Epithelial cell of prostate (primary cell): Measurements from ENCODE around the gene ZNF664.

ENCODE experiments used
- DNase-seq: peaks from one replicate; pipeline ENCODE4 v3.0.0-alpha.2; 2011; ENCODE audit warnings: low read depth, low spot score
- H3K27ac ChIP-seq: fragments of 450-650 bp; 2 replicates; pipeline ENCODE4 v1.5.1; 2017; ENCODE audit warnings: mild to moderate bottlenecking

ZNF664 gene

DNA sequence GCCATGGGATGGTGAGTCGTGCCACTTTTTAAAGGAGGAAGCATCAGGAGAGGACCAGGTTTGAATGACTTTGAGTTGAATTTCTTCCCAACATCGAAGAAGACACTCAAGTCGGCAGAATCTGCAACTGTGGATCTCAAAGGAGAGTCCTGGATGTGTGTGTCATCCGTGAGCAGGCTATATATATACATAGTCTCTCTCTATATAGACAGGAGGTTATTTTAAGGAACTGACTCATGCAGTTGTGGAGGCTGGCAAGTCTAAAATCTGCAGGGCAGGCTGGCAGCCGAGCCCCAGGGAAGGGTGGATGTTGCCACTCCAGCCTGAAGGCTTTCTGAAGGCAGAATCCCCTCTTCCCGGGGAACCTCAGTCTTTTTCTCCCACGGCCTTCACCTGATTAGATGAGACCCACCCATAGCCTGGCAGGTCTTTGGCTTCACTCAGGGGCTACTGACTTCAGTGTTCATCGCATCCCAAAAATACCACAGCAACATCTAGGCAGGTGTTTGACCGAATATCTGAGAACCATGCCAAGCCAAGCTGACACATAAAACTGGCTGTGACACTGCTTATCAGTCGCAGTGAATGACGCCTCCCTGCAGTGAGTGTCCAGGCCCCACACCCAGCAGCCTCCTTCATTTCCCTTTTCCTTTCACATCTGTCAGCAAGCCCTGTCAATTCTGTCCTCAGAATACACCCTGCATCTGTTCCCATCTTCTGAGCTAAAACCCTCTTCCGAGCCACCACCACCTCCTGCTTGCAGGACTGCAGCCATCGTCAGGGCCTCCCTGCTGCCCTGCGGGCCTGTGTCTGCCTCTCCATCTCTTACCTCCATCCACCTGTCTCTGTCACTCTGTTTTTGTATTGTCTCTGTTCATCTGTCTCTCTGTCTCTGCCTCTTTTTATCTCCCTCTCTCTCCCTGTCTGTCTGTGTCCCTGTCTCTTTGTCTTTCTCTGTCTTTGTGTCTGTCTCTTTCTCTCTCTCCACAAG lies 54.0 kb downstream of the ZNF664 start:
- no peak overlapping the region for H3K27ac ChIP-seq
- no peak for DNase-seq

DNA sequence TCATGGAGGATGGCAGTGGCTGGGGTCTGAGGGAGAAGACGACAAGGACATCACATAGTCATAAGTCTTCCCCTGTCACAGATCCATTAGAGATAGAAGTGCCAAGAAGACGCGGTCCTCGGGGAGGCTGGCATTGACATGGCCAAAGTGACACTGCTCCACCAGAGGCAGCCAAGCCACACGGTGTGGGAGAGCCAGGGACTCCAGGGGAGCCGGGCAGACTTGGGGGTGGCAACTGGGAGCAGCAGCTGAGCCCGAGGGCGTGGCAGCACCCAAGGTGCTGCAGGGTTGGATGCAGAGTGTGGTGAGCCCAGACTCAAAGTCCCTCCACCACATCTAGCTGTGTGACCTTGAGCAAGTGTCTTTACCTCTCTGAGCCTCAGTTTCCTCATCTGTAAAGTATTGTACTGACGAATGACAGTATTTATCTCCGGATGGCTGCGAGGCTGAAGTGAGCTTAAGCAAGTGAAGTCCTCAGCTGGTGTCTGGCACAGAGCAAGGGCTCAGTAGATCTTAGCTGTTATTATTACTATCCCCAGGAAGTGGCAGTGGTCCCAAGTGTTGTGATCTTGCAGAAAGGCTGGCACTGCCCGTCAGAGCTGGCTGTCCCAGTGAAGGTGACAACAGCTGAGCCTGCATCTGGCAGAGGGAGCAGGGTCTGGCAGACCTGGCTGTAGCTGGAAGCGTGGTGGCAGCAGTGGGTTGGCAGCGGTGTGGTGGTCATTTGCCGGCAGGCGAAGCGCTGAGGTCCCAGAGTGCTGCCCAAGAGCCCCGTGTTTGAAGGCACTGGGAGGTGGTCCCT lies 54.9 kb downstream of the ZNF664 start:
- no peak for DNase-seq
- H3K27ac ChIP-seq, result no peak overlapping the region

DNA sequence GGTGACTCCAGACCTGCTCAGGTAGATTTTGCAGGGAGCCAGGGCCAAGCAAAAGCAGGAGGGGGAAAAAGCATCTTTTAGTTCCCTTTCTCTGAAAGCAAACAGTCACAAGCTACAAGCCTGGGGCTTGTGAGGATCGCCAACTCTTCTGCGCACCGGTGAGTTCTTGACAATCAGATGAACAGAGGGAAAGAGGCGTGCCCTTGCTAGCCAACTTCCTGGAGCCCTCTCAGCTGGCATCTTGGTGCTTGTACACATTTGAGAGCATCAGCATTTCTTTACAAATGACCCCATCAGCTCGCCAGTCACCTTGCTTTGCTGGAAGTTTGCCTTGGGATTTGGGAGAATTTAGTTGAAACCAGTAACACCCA lies 55.5 kb downstream of the ZNF664 start:
- H3K27ac ChIP-seq, result no peak overlapping the region
- no peak for DNase-seq

DNA sequence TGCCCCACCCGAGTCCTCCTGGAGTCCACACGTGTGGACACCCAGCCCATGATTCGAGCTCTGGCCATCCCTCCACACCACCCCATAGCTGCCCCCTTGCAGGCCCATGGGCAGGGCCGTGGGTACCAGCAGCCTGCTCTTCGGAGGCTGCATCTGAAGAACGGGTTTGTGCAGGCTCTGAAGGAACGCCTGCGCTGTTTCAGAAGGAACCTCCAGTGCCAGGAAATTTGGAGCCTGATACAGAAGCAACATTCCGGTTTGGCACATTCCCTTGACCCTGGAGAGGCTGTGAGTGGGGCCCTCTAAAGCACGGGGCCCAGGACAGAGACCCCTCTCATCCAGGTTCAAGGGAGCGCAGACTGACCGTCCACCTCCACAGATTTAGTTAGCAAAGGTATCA lies 57.0 kb downstream of the ZNF664 start:
- no peak overlapping the region for H3K27ac ChIP-seq
- DNase-seq, result no peak

DNA sequence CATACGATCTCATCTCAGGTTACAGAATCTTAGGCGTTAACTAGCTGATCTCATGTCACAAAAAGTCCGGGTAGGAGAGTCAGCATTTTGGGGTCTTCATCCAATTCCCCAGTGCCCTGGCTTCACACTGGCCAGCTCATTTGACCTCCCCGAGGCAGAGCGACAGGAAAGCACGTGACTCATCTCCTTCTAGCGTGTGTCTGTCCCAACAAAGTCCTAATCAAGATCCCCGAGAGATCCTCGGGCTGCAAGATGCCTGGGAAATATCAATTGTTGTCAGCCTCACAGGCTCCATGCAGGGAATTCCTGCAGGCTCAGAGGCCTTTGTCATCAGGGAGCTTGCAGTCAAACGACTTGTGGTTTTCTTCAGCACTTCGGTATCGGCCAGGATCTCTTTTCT lies 57.5 kb downstream of the ZNF664 start:
- no peak overlapping the region for H3K27ac ChIP-seq
- no peak for DNase-seq

DNA sequence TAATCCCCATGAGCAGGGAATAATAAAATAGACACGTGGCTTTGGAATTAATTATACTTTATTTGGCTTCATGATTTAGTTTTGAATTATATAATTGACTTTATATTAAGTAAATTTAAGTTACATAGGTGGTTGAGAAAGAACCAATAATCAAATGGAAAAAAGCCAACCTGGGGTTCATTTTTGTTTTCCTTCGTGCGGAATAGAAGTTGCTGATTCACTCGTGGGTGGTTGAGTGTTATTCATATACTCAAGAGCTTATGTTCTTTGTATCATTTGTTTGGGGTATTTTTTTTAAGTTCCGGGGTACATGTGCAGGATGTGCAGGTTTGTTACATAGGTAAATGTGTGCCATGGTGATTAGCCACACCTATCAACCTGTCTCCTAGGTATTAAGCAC lies 58.0 kb downstream of the ZNF664 start:
- H3K27ac ChIP-seq, result no peak overlapping the region
- DNase-seq, result no peak

DNA sequence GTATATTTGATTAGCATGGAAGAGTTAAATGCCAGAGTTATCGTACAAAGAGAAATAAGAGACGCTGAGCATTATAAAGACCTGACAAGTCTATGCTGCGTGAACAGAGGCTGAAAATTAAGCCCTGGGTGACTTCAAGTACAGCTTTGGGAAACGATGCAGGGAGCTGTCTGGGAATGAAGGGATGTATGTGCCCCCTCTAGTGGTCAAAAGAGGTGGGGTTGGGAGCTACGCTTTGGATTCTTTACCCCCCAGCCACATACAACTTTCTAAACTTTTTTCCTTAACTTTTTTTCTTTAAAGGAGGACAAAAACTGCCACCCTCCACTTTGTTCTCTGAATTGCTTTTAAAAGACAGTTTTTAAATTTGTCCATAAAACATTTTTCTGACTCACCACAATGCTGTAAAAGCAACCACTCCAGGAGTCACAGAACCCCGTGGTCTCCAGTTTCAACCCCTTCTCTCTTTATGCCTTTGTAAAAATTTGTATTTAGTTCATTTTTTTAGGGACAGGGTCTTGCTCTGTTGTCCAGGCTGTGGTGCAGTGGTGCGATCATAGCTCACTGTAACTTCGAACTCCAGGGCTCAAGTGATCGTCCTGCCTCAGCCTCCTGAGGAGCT lies 59.4 kb downstream of the ZNF664 start:
- DNase-seq, result no peak
- no peak overlapping the region for H3K27ac ChIP-seq

DNA sequence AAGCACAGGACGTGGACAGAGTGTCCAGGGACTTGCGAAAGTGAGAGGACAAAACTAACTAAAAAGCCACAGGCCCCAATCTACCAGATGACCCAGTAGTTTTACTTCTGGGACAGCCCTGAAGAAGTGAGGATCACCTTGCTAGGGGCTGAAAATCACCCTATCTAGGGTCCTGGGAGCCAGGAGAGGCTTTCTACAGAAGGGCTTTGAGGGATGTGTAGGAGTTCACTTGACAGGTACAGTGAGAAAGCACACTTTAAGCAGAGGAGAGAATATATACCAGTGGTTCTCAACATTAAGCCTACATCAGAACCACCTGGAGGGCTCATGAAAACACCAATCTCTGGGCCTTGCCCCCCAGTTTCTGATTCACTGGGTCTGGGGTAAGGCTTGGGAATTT lies 60.8 kb downstream of the ZNF664 start:
- no peak overlapping the region for H3K27ac ChIP-seq
- no peak for DNase-seq

DNA sequence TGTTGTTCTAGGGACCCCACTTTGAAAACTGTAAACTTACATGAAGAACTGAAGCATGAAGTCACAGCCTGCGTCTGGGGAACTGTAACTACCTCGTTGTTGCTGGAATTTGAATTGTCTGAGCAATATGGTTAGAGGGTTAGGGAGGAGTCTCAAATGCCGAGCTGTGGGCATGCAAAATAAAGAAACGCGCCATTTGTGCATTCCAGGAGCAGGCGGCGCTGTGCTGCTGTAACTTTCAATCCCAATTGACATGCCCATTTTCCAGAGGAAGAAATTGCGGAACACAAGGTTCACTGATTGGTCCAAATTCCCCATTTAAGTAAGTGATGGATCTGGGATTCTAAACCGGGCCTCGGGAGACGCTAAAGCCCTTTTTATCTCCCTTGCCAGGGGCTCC lies 61.3 kb downstream of the ZNF664 start:
- DNase-seq, result no peak

DNA sequence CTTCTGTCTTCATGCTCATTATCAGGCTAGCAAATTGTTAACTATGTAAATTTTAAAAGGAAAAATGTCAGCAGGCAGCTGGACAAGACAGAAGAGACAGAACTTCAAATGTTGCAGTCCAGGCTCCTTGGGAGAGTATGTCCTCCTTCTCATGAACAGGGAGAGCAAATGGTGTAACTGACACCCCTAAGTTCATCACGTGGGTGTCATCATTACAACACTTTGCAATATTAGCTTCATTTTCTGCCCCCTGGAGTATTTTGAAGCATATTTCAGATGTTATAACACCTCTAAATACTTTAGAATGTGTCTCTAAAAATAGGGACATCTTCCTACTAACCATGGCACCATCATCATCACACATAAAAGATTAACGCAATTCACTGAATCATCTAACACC lies 62.1 kb downstream of the ZNF664 start:
- no peak overlapping the region for H3K27ac ChIP-seq
- DNase-seq, result no peak

More for the DNA sequence above, 61.3 kb downstream of the ZNF664 start:
- no peak overlapping the region for H3K27ac ChIP-seq

DNA sequence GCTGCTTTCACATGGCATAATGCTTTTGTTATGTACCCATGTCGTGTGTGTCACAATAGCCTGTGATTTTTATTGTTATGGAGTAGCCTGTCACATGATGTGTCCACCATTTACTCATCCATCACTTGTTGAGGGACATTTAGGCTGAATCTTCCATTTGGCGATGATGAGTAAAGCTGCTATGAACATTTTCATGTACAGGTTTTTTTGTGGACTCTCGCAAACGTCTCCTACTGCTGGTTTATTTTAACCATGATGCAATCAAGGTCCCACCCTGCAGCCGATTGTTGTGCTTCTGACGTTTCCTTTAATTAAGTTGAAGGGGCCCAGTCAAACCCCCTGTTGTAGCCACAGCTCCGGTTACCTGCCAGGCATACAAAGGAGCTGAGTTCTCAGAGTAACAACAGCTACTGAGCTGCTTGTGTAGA lies 63.2 kb downstream of the ZNF664 start:
- DNase-seq, result no peak
- no peak overlapping the region for H3K27ac ChIP-seq

DNA sequence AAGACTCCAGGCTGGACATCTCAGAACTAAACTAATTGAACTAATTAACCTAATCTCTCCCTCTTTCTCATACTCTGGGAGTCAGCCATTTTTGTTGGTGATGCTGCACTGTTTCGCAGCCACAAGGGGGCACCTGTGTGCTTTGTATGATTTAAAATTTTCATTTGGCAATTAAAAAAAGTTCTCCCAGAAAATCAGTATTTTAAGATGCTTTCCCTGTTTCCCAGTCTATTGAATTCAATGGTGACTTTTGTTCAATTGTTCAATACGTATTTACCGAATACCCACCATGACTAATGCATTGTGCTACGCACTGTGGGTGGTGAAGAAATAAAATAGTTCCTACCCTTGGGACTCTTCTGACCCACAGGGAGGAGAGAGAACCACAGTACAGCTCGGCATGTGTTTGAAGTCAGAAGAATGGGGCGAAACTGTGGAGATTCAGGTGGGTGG lies 63.7 kb downstream of the ZNF664 start:
- DNase-seq, result no peak

DNA sequence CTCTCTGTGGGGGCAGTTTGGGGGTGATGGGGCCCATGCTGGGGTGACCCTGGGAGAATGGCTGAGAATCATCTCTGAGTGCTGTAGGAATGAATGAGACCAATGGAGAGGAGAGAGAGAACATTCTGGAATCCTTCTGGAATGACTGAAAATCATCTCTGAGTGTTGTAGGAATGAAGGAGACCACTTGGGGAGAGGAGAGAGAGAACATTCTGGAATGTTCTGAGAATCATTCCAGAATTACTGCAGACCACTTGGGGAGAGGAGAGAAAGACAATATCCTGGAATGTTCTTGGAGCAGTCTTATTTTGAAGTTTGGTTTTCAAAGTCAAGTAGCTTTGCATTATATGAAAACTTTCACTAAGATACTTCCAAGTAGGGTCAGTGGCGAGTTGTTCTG lies 64.3 kb downstream of the ZNF664 start:
- no peak overlapping the region for H3K27ac ChIP-seq
- DNase-seq, result no peak

More for the DNA sequence above, 63.7 kb downstream of the ZNF664 start:
- no peak overlapping the region for H3K27ac ChIP-seq

DNA sequence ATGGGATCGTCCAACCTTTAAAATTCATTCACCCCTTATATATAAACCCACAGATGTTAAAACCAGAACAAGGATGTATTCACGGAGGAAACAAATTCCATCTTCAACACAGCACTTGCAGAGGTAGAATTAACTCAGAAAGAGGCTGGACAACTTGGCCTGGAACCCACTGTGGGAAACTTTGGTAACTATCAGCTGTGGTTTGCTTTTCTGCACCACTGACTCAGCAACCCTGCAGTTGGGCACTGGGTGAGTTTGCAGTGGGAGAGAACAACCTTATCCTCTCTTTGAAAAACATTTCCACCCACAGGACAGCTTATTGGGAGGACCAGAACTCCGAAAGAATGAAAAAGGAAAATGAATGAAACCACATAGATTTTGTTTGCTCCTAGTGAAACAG lies 66.3 kb downstream of the ZNF664 start:
- DNase-seq, result no peak

DNA sequence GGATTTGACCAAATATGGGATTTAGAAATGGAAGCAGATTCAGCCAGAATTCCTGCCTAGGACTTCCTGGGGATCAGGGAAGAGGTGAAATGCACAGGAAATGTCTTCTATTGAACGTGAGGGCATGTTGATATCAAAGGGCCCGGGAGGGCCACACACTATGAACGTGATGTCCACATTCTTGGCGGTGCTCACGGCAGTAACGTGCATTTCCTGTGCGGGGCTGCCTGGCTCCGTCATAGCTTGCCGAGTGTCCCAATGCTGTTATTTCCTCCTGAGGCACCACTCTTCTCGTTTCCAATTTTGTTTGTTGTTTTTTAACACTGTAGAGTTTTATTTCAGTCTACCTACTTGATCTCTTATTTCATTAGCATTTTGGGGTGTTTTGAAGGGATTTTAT lies 67.3 kb downstream of the ZNF664 start:
- no peak for DNase-seq
- H3K27ac ChIP-seq, result no peak overlapping the region

More for the DNA sequence above, 66.3 kb downstream of the ZNF664 start:
- no peak overlapping the region for H3K27ac ChIP-seq

DNA sequence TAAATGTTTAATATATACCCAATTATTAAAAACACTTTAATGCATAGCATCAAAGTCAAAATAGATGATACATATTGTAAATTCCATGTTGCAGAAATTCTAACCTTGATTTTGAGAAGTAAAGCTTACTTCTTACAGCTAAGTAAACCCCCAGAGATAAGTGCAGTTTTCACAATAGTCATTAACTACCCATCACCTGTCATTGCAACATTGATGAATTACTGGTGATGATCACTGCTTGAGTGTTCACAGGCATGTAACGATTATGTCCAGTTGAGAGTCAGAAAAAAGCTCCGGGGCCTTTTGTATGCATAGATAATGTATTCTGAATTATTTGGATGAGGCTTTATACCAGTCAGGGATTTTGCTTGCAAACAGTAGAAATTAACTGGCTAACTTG lies 67.7 kb downstream of the ZNF664 start:
- DNase-seq, result no peak
- H3K27ac ChIP-seq, result no peak overlapping the region

DNA sequence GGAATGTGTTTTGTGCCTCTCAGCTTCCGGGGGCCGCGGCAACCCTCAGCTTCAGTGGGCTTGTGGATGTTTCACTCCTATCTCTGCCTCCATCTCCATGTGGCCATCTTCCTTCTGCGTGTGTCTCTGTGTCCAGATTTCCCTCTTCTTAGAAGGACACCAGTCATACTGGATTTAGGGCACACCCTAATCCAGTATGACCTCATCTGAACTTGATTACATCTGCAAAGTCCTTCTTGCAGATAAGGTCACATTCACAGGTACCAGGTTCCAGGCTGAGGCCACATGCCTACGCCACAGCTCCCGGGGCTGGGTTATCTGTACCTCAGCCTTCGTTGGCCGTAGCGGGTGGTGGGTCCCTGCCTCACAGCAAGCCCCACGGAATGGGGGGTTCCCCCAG lies 68.9 kb downstream of the ZNF664 start:
- no peak overlapping the region for H3K27ac ChIP-seq
- no peak for DNase-seq

DNA sequence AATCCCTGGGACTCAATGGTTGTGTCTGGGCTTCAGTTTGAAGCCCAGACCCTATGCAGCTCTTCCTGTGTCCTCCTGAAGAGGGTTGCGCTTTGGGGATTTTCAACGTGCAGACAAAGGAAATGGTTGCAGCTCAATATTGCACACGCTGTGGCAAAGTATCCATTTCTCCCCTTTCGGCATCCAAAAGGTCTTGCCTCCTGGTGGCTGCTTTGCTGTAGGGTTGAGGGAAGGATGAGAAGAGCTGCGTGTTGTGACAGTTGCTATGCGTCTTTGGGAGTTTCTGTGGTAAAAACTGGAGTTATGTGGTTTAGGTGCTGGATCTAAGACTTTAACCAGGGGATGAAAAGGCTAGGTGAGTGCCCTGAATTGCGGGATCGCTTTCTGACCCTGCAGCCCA lies 71.0 kb downstream of the ZNF664 start:
- DNase-seq, result no peak
- H3K27ac ChIP-seq, result no peak overlapping the region

DNA sequence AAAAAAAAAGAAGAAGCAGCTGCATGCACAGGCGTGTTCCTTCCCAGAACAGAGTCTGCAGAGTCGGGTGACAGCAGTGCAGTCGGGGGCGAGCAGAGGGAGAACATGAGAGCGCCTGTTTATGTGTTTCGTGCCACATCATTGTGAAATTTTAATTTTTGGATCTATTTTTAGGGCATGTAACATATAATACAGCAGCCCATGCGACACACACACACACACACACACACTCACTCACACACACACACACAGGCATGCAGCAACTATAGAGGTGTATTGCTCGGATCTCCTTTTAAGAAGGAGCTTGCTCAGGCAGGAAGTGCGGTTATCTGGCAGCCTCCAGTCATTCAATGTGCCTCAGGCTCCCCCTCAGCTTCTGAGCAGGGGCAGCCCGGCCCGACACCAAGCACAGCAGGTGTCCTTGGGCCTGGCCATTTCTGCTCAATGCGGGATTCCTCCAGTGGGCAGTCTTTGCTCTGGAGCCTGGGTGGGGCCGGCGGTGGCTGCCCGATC lies 71.8 kb downstream of the ZNF664 start:
- H3K27ac ChIP-seq, result peak overlapping the region; percentile 5
- peak; percentile 67 for DNase-seq

DNA sequence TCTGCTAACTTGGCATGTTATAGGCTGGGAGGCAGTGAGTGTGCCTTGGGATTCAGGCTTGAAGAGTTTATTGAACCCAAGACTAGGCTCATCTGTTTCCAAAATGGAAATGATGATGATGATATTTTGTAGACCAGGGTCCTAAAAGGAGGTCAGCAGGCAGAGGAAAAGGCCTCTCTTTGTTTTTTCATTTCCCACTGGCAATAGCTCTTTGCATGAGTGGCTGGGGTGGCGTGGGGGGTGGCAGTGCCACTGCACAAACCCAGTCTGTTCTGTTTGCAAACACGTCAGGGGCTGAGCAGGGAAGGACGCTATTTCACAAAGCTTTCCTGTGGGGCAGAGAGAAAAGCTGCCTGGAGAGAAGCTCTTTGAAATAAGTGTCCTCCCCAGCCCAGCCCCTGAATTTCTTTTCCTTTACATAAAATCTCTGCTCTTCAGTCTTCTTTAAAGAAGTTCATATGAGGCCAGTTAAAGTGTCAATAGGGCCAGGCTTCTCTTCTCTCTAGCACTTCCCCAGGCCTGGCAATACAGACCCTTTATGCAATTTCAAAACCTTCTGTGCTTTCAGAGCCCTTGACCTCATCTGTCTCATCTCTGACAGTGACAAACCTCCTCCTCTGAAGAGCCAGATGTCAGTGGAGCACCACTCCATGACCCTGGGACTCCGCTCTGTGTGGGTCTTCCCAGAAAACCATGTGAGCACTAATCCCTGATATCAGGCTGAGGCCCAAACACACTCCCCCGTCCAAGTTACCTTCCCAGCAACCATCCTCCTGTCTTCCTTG lies 72.8 kb downstream of the ZNF664 start:
- no peak for DNase-seq
- peak overlapping the region; percentile 51 for H3K27ac ChIP-seq
